ENCODE results near the gene CCDC7.

- TF ChIP-seq CTCF (conservative IDR thresholded peaks at IDR 0.05; ENCODE audit: low read length) (no peak), EZH2phosphoT487 (IDR thresholded peaks at IDR 0.05; ENCODE audit: borderline replicate concordance) (no peak)
Observed at GRCh38 chr10:32409741-32410140, 36.2 kb upstream of the CCDC7 start.
